Esophagus muscularis mucosa (tissue), 4 donors: ENCODE results near the gene IFT81. TPM values are rescaled to one million over a fixed set of nuclear protein-coding genes. Genes with fewer than 3 reads are reported as not detected.

Experiments used
- DNase-seq: peaks from one replicate; pipeline ENCODE4 v3.0.0-alpha.2; 2017; ENCODE audit errors: extremely low spot score
- H3K27ac ChIP-seq, 4 donors: fragments of 200-600 bp; sonication (generic); replicated peaks in 1 of 4; 1 replicate in 3 of 4; 2 replicates in 1 of 4; pipeline ENCODE4 v1.5.1; 2016 to 2019; ENCODE audit warnings: mild to moderate bottlenecking in 1 of 4
- H3K27me3 ChIP-seq, 4 donors: fragments of 200-600 bp; sonication (generic); one replicate each; pipeline versions ENCODE4 v1.5.1 to v1.6.0; 2016 to 2019
- H3K36me3 ChIP-seq, 4 donors: fragments of 200-600 bp; sonication (generic); one replicate each; pipeline ENCODE4 v1.5.1; 2016 to 2019
- H3K4me1 ChIP-seq, 4 donors: fragments of 200-600 bp; sonication (generic); one replicate each; pipeline ENCODE4 v1.5.1; 2016 to 2019
- H3K4me3 ChIP-seq, 4 donors: fragments of 200-600 bp; sonication (generic); 1 replicate in 2 of 4; 2 replicates in 2 of 4; pipeline ENCODE4 v1.5.1; 2016 to 2019; ENCODE audit warnings: mild to moderate bottlenecking in 4 of 4, moderate library complexity in 1 of 4
- H3K9me3 ChIP-seq, 4 donors: fragments of 200-600 bp; sonication (generic); 1 replicate in 3 of 4; 2 replicates in 1 of 4; pipeline ENCODE4 v1.5.1; 2016 to 2019
- CTCF ChIP-seq, 3 experiments: fragments of 200-600 bp in 2 of 3; fragments of 450-650 bp in 1 of 3; sonication (generic) in 2 of 3; IDR thresholded peaks; one replicate each; pipeline ENCODE4 v1.5.1; 2017 to 2019; ENCODE audit warnings: antibody characterized with exemption in 3 of 3, mild to moderate bottlenecking in 2 of 3, moderate library complexity in 1 of 3
- EP300 ChIP-seq: sonication (generic); formaldehyde crosslinking; IDR thresholded peaks from one replicate; pipeline ENCODE4 v1.6.1; 2017; ENCODE audit warnings: antibody characterized with exemption
- POLR2A ChIP-seq: fragments of 450-650 bp; IDR thresholded peaks from one replicate; pipeline ENCODE4 v1.6.1; 2017; ENCODE audit warnings: antibody characterized with exemption, moderate library complexity, mild to moderate bottlenecking, low read depth
- POLR2AphosphoS5 ChIP-seq, 2 donors: sonication (generic); formaldehyde crosslinking; IDR thresholded peaks; one replicate each; pipeline ENCODE4 v1.6.1; 2017; ENCODE audit warnings: antibody characterized with exemption in 2 of 2
- WGBS: methylation state at CpG from one replicate; pipeline ENCODE4 v1.1.5; 2018; 5-methylcytosine and 5-hydroxymethylcytosine counted together
- intact Hi-C: fragments of 100-400 bp; cut with DNase I; formaldehyde crosslinking; loops from one replicate; pipeline ENCODE4 v1.15.1; 2023
- total RNA-seq, 4 donors: library from RNA; depleted of rRNA; stranded (reverse); fragments of >200 nt; gene quantifications; one replicate each; pipeline versions ENCODE4 v1.1.0 to v1.2.1, GENCODE V29; 2016

The IFT81 gene
- total RNA-seq, 4 donors from 2014 or later = 15.1 to 27.4 (median 15.9) TPM

- Histone ChIP-seq H3K27ac (peak overlapping the region; percentile 82 to 90 (median 88)), H3K27me3 (no peaks in the 10 kb centered on the region), H3K4me3 (peak overlapping the region in 3 of 4 donors; percentile 25 to 29 (median 26)), H3K9me3 (no peaks in the 10 kb centered on the region), H3K36me3 (no peaks in the 10 kb centered on the region), H3K4me1 (peaks cover 21 to 66% (median 61%) of the 10 kb centered on the region in 4 donors)
- no peak for DNase-seq
- intact Hi-C loops = no loop called here
- WGBS = 65% methylated on average over 8 of the region's 8 CpGs
- TF ChIP-seq EP300 (no peak), POLR2AphosphoS5 (IDR thresholded peaks at IDR 0.05) (no peak), POLR2A (no peak), CTCF (IDR thresholded peaks at IDR 0.05) (no peak)
These were observed 15.7 kb upstream of the IFT81 start for GRCh38 chr12:110108309-110109036.

- TF ChIP-seq POLR2AphosphoS5 (IDR thresholded peaks at IDR 0.05) = peak; percentile 91 to 94
- peak; percentile 28 for TF ChIP-seq POLR2A
- peak in 2 of 3 experiments; percentile 8 to 17 for TF ChIP-seq CTCF (IDR thresholded peaks at IDR 0.05)
- TF ChIP-seq EP300 = peak; percentile 53
- intact Hi-C loops = no loop called here
- Histone ChIP-seq H3K9me3 (no peaks in the 10 kb centered on the region), H3K36me3 (no peaks in the 10 kb centered on the region), H3K4me1 (peaks cover 27 to 71% (median 67%) of the 10 kb centered on the region in 4 donors), H3K27ac (peak overlapping the region; percentile 82 to 90 (median 88)), H3K4me3 (peak overlapping the region; percentile 18 to 29 (median 26)), H3K27me3 (no peaks in the 10 kb centered on the region)
- WGBS = 15% methylated on average over 13 of the region's 13 CpGs
- DNase-seq = peak; percentile 96
These were observed 14.9 kb upstream of the IFT81 start for GRCh38 chr12:110109037-110109836.

- DNase-seq = no peak
- Histone ChIP-seq H3K4me1 (peaks cover 28 to 70% (median 66%) of the 10 kb centered on the region in 4 donors), H3K9me3 (no peaks in the 10 kb centered on the region), H3K4me3 (peak overlapping the region; percentile 18 to 29 (median 26)), H3K36me3 (no peaks in the 10 kb centered on the region), H3K27ac (peak overlapping the region; percentile 82 to 90 (median 88)), H3K27me3 (no peaks in the 10 kb centered on the region)
- intact Hi-C loops = no loop called here
- TF ChIP-seq EP300 = no peak
- no peak for TF ChIP-seq POLR2A
- TF ChIP-seq POLR2AphosphoS5 (IDR thresholded peaks at IDR 0.05) = no peak
- 75% methylated on average over 2 of the region's 2 CpGs for WGBS
These were observed 14.2 kb upstream of the IFT81 start for GRCh38 chr12:110109837-110110535.

- DNase-seq = no peak
- Histone ChIP-seq H3K4me3 (no peak overlapping the region), H3K27me3 (no peaks in the 10 kb centered on the region), H3K27ac (peak overlapping the region; percentile 82 to 90 (median 88)), H3K4me1 (peaks cover 28 to 62% (median 60%) of the 10 kb centered on the region in 4 donors), H3K36me3 (no peaks in the 10 kb centered on the region), H3K9me3 (no peaks in the 10 kb centered on the region)
- intact Hi-C loops = no loop called here
- TF ChIP-seq CTCF (IDR thresholded peaks at IDR 0.05) = no peak
- TF ChIP-seq POLR2A = no peak
- TF ChIP-seq POLR2AphosphoS5 (IDR thresholded peaks at IDR 0.05) = no peak
- TF ChIP-seq EP300 = no peak
- 84% methylated on average over 4 of the region's 4 CpGs for WGBS
These were observed 12.5 kb upstream of the IFT81 start for GRCh38 chr12:110111476-110112334.
